ENCODE data around the gene FTCD. TPM values are rescaled to one million over a fixed set of nuclear protein-coding genes. Genes with fewer than 3 reads are reported as not detected.

FTCD gene
- total and polyA plus RNA-seq, 9 of the 15 experiments (the other 6 are each of a cell fraction or from before 2014, with no cell fraction given): 0.11 to 1.6 (median 0.67) TPM; not detected in 5

DNA sequence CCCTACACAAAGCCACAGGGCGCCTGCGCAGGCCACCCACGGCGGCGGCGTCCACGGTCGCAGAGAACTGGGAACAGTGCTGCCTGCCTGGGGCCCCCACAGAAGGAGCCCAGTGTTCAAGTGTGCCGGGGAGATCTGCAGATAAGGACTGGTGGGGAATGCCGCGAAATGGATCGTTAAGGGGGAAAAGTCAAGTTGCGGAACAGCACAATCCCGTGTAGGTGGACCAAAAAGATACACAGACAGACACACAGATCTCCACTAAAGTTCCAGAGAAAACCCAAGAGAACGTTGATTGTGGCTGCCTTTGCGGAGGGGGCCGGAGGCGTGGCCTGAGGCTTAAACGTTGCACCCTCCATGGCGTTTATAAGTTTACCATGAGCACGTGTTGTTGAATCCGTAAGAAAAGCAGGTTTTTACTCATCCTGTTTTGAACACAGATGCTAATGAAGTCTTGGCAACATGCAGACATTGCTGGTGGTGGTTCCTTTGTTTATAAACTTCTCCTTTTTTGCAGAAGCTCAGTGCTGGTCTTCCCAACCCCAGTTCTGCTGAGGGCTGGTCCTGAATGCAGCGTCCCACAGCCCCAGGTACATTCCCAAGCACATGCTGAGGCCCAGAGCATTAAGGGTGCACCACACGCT lies 24.8 kb upstream of the FTCD start (continued):
- TF ChIP-seq ETV6 (IDR thresholded peaks at IDR 0.05; ENCODE audit: borderline replicate concordance in 1 of 2, low read depth in 2 of 2, low read length in 1 of 2) (no peak), ETV6 (CRISPR knock-in tag; IDR thresholded peaks at IDR 0.05; ENCODE audit: borderline replicate concordance) (no peak), ARID2 (IDR thresholded peaks at IDR 0.05) (no peak), PRMT5 (CRISPR knock-in tag; IDR thresholded peaks at IDR 0.05) (no peak), ARNT (IDR thresholded peaks at IDR 0.05) (no peak), JUND (IDR thresholded peaks at IDR 0.05; ENCODE audit: borderline replicate concordance, low read depth, low read length) (0 out of 2 replicates have a peak, but pooled peaks have one; percentile 7), JUND (tag; IDR thresholded peaks at IDR 0.05; ENCODE audit: borderline replicate concordance, low read depth, low read length) (no peak), KLF13 (tag; IDR thresholded peaks at IDR 0.05; ENCODE audit: borderline replicate concordance, low read depth) (no peak), BCOR (IDR thresholded peaks at IDR 0.05) (no peak; the same call in 1 of the 2 replicates), LCOR (CRISPR knock-in tag; IDR thresholded peaks at IDR 0.05) (no peak), NRF1 (conservative IDR thresholded peaks at IDR 0.05 in 1 of 2, IDR thresholded peaks at IDR 0.05 in 1 of 2) (peak; percentile 82 to 85), ZNF668 (CRISPR knock-in tag; IDR thresholded peaks at IDR 0.05) (no peak), POLR2H (tag; IDR thresholded peaks at IDR 0.05; ENCODE audit: low read depth) (no peak), ZBED1 (IDR thresholded peaks at IDR 0.05) (0 out of 2 replicates have a peak, but pooled peaks have one; percentile 37), ZNF589 (CRISPR knock-in tag; IDR thresholded peaks at IDR 0.05; ENCODE audit: low read depth) (no peak), FOXP1 (CRISPR knock-in tag; IDR thresholded peaks at IDR 0.05) (no peak), ZNF239 (CRISPR knock-in tag; IDR thresholded peaks at IDR 0.05) (no peak), RBM25 (IDR thresholded peaks at IDR 0.05; ENCODE audit: low read depth, low read length, severe bottlenecking) (no peak), TRIM24 (IDR thresholded peaks at IDR 0.05) (no peak), ZNF77 (CRISPR knock-in tag; IDR thresholded peaks at IDR 0.05) (no peak), CBFA2T2 (conservative IDR thresholded peaks at IDR 0.05) (no peak)
- TF ChIP-seq, protein P1, sequence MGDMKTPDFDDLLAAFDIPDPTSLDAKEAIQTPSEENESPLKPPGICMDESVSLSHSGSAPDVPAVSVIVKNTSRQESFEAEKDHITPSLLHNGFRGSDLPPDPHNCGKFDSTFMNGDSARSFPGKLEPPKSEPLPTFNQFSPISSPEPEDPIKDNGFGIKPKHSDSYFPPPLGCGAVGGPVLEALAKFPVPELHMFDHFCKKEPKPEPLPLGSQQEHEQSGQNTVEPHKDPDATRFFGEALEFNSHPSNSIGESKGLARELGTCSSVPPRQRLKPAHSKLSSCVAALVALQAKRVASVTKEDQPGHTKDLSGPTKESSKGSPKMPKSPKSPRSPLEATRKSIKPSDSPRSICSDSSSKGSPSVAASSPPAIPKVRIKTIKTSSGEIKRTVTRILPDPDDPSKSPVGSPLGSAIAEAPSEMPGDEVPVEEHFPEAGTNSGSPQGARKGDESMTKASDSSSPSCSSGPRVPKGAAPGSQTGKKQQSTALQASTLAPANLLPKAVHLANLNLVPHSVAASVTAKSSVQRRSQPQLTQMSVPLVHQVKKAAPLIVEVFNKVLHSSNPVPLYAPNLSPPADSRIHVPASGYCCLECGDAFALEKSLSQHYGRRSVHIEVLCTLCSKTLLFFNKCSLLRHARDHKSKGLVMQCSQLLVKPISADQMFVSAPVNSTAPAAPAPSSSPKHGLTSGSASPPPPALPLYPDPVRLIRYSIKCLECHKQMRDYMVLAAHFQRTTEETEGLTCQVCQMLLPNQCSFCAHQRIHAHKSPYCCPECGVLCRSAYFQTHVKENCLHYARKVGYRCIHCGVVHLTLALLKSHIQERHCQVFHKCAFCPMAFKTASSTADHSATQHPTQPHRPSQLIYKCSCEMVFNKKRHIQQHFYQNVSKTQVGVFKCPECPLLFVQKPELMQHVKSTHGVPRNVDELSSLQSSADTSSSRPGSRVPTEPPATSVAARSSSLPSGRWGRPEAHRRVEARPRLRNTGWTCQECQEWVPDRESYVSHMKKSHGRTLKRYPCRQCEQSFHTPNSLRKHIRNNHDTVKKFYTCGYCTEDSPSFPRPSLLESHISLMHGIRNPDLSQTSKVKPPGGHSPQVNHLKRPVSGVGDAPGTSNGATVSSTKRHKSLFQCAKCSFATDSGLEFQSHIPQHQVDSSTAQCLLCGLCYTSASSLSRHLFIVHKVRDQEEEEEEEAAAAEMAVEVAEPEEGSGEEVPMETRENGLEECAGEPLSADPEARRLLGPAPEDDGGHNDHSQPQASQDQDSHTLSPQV (IDR thresholded peaks at IDR 0.05): peak; percentile 55; the same call in 1 of the 2 replicates
- TF ChIP-seq, protein P2, sequence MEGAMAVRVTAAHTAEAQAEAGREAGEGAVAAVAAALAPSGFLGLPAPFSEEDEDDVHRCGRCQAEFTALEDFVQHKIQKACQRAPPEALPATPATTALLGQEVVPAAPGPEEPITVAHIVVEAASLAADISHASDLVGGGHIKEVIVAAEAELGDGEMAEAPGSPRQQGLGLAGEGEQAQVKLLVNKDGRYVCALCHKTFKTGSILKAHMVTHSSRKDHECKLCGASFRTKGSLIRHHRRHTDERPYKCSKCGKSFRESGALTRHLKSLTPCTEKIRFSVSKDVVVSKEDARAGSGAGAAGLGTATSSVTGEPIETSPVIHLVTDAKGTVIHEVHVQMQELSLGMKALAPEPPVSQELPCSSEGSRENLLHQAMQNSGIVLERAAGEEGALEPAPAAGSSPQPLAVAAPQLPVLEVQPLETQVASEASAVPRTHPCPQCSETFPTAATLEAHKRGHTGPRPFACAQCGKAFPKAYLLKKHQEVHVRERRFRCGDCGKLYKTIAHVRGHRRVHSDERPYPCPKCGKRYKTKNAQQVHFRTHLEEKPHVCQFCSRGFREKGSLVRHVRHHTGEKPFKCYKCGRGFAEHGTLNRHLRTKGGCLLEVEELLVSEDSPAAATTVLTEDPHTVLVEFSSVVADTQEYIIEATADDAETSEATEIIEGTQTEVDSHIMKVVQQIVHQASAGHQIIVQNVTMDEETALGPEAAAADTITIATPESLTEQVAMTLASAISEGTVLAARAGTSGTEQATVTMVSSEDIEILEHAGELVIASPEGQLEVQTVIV (CRISPR knock-in tag; IDR thresholded peaks at IDR 0.05; ENCODE audit: borderline replicate concordance): no peak
- TF ChIP-seq, protein P3, sequence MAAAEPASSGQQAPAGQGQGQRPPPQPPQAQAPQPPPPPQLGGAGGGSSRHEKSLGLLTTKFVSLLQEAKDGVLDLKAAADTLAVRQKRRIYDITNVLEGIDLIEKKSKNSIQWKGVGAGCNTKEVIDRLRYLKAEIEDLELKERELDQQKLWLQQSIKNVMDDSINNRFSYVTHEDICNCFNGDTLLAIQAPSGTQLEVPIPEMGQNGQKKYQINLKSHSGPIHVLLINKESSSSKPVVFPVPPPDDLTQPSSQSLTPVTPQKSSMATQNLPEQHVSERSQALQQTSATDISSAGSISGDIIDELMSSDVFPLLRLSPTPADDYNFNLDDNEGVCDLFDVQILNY (CRISPR knock-in tag; IDR thresholded peaks at IDR 0.05): no peak
